Activated CD4-positive, alpha-beta T cell treated with anti-CD3 and anti-CD28 coated beads, Interleukin-10, Interleukin-2, amounts not matched to agents 100 ng/mL and 50 ng/mL, durations not matched to agents 16 hours and 8 hours (primary cell): ENCODE results near the gene CORO1C.

Source experiments
- DNase-seq: peaks from one replicate; pipeline ENCODE4 v3.0.0-alpha.2; 2020

CORO1C gene

GRCh38 chr12:108724054-108724889 is 7.0 kb downstream of the CORO1C start:
- DNase-seq, result peak; percentile 76

GRCh38 chr12:108722992-108723766 is 8.1 kb downstream of the CORO1C start:
- DNase-seq, result peak; percentile 68

GRCh38 chr12:108722463-108722862 is 8.9 kb downstream of the CORO1C start:
- no peak for DNase-seq

- no peak for DNase-seq
Observed at GRCh38 chr12:108721824-108722223, 9.5 kb downstream of the CORO1C start.

- DNase-seq, result no peak
Observed at GRCh38 chr12:108720757-108721514, 10.4 kb downstream of the CORO1C start.

- no peak for DNase-seq
Observed at GRCh38 chr12:108717243-108717642, 14.1 kb downstream of the CORO1C start.

GRCh38 chr12:108714866-108715265 is 16.5 kb downstream of the CORO1C start:
- no peak for DNase-seq

GRCh38 chr12:108713471-108713870 is 17.8 kb downstream of the CORO1C start:
- DNase-seq, result no peak

GRCh38 chr12:108712925-108713203 is 18.5 kb downstream of the CORO1C start:
- no peak for DNase-seq

- no peak for DNase-seq
Observed at GRCh38 chr12:108712165-108712924, 19.0 kb downstream of the CORO1C start.

GRCh38 chr12:108711489-108712164 is 19.7 kb downstream of the CORO1C start:
- no peak for DNase-seq

GRCh38 chr12:108709697-108710096 is 21.6 kb downstream of the CORO1C start:
- DNase-seq, result no peak

- no peak for DNase-seq
Observed at GRCh38 chr12:108704527-108704926, 26.8 kb downstream of the CORO1C start.

GRCh38 chr12:108702595-108703320 is 28.6 kb downstream of the CORO1C start:
- DNase-seq, result no peak

- DNase-seq, result peak; percentile 65
Observed at GRCh38 chr12:108701779-108702441, 29.4 kb downstream of the CORO1C start.

GRCh38 chr12:108700833-108701541 is 30.3 kb downstream of the CORO1C start:
- no peak for DNase-seq

- DNase-seq, result no peak
Observed at GRCh38 chr12:108699955-108700563, 31.3 kb downstream of the CORO1C start.

GRCh38 chr12:108697905-108698304 is 33.4 kb downstream of the CORO1C start:
- DNase-seq, result no peak

GRCh38 chr12:108696996-108697290 is 34.4 kb downstream of the CORO1C start:
- no peak for DNase-seq
